K562 treated with DMSO at 1 percent for 12 hours (cell line): ENCODE data around the gene STRA6. TPM values are rescaled to one million over a fixed set of nuclear protein-coding genes. Genes with fewer than 3 reads are reported as not detected.

Source experiments
- total RNA-seq: library from RNA; unstranded; fragments of 300-600 nt; gene quantifications from 2 replicates; pipeline ENCODE4 v1.2.3, GENCODE V29; 2022; ENCODE audit not compliant: insufficient read depth

STRA6 gene, protein sequence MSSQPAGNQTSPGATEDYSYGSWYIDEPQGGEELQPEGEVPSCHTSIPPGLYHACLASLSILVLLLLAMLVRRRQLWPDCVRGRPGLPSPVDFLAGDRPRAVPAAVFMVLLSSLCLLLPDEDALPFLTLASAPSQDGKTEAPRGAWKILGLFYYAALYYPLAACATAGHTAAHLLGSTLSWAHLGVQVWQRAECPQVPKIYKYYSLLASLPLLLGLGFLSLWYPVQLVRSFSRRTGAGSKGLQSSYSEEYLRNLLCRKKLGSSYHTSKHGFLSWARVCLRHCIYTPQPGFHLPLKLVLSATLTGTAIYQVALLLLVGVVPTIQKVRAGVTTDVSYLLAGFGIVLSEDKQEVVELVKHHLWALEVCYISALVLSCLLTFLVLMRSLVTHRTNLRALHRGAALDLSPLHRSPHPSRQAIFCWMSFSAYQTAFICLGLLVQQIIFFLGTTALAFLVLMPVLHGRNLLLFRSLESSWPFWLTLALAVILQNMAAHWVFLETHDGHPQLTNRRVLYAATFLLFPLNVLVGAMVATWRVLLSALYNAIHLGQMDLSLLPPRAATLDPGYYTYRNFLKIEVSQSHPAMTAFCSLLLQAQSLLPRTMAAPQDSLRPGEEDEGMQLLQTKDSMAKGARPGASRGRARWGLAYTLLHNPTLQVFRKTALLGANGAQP
- not detected in 2 replicates for total RNA-seq

DNA sequence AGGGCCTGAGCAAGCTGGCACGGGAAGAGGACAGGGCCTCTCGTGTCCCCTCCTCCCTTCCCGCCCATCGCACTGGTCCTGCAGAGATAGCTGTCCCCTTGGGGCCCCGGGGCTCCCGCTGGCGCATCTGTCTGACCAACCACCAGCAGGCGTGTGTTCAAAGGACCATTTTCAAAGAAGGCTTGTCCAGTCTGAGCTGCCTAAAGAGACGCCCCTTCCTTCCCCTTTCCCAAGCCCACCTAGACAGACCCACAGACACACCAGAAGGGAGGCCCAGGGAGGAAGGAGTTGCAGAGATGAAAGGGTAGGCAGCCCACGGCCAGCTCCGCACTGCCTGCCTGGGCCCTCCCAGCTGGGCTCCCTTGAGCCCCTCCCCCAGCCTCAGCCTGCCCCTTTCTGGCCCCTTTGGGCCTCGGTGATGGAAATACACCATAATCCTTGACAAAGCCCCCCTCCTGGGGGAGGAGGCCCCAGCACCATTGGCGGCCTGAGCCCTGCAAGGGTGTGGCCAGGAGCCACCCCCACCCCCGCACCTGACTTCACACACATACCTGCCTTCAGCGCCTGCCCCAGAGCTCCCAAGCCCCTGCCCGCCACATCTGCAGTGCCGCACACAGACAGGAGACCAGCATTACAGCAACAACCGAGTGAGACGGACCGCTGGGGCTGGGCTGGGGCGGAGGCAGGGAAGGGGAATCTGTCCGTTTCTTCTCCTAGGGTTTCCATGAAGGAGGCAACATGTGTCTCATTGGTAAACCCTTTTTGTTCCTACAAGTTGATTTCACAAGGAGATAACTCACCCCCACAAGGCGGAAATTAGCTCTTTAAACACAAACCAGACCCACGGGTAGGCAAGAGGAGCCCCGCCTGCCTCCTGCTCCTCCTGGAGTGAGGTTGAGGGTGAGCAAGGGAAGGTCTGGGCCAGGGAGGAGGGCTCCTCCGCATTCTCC, at the start of gene STRA6:
STRA6 (minus strand) TSS at position 336 of the 950 bp plus-strand sequence. CDS start 520 bp downstream, outside the sequence.

GRCh38 chr15:74235962-74236361, 33.4 kb upstream of the STRA6 start, which contains the start of gene CCDC33:
Gene CCDC33, plus strand, starts transcription at chr15:74236326. Its CDS starts 394 bp downstream, at chr15:74236720.

DNA sequence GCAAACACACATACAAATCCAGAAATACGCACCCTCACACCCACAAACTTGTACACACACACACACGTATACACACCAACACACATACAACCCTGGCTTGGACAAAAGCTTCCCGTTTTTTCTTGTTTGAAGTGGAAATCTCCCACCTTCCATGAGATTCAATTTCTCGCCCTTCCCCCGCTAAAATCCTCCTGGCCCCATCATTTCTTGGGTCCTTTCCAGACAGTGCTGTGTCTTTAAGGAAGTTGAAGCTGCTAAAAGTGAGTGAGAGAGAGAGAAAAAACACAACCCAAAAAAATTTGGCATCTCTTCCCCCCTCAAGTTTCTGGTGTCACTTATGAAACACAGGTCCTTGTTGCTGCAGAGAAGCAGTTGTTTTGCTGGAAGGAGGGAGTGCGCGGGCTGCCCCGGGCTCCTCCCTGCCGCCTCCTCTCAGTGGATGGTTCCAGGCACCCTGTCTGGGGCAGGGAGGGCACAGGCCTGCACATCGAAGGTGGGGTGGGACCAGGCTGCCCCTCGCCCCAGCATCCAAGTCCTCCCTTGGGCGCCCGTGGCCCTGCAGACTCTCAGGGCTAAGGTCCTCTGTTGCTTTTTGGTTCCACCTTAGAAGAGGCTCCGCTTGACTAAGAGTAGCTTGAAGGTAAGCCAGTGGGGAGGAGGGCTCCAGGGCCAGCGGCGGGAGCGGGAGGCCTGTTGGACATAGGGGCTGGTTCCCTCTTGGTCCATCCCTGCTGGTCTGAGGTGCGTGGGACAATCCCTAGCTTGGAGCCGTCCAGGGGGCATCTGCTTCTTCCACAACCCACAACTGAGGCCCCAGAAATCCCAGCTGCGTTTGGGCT, 29.0 kb downstream of the STRA6 start, which contains the start of gene ISLR:
ISLR (plus strand) TSS at position 331 of the 839 bp plus-strand sequence. CDS start 1,149 bp downstream, outside the sequence.

GRCh38 chr15:74130155-74130848, 72.3 kb downstream of the STRA6 start, which contains the start of gene ISLR2:
Gene ISLR2, plus strand, starts transcription at chr15:74130586. Its CDS starts 2,169 bp downstream, at chr15:74132755.

Other genes with a start within 250 kb of the STRA6 start
- 8.4 and 9.6 TPM in 2 replicates for gene STOML1, start 210.5 kb downstream of the STRA6 start, total RNA-seq
- 31.0 and 48.4 TPM in 2 replicates for gene PML, start 208.1 kb downstream of the STRA6 start, total RNA-seq
- gene GOLGA6A, start 120.2 kb downstream of the STRA6 start, total RNA-seq: not detected in 2 replicates
- not detected in 2 replicates for gene ISLR2, start 72.2 kb downstream of the STRA6 start, total RNA-seq
- gene ISLR, start 29.1 kb downstream of the STRA6 start, total RNA-seq: not detected in 2 replicates
- gene CCDC33, start 33.5 kb upstream of the STRA6 start, total RNA-seq: not detected in 2 replicates
- not detected in 2 replicates for gene CYP11A1, start 164.9 kb upstream of the STRA6 start, total RNA-seq
- gene SEMA7A, start 231.2 kb upstream of the STRA6 start, total RNA-seq: 22.5 and 46.3 TPM in 2 replicates